Activated CD4-positive, alpha-beta memory T cell treated with anti-CD3 and anti-CD28 coated beads, Interleukin-2, amount 10 ng/mL, durations not matched to agents 7 days and 5 days (primary cell): ENCODE data around the gene SLC9A1. TPM values are rescaled to one million over a fixed set of nuclear protein-coding genes. Genes with fewer than 3 reads are reported as not detected.

ENCODE experiments used
- CTCF ChIA-PET: fragments of 350-600 bp; sonication (Branson Sonifier 250); formaldehyde crosslinking; loops from one replicate; lab custom pipeline; 2021; ENCODE audit warnings: antibody characterized with exemption, inconsistent platforms; lab: Charles Lee
- POLR2A ChIA-PET: fragments of 350-600 bp; sonication (Branson Sonifier 250); formaldehyde crosslinking; loops from one replicate; lab custom pipeline; 2021; ENCODE audit warnings: antibody characterized with exemption; lab: Charles Lee
- DNase-seq: peaks from one replicate; pipeline ENCODE4 v3.0.0-alpha.2; 2020
- H3K27ac Mint-ChIP-seq: one replicate; pipeline ENCODE4 v1.8.0; 2021; ENCODE audit warnings: mild to moderate bottlenecking, mixed read lengths
- H3K27me3 Mint-ChIP-seq: one replicate; pipeline ENCODE4 v1.8.0; 2021; ENCODE audit warnings: mixed read lengths
- H3K36me3 Mint-ChIP-seq: one replicate; pipeline ENCODE4 v1.8.0; 2021; ENCODE audit warnings: low read depth, mixed read lengths
- H3K4me1 Mint-ChIP-seq: one replicate; pipeline ENCODE4 v1.8.0; 2021; ENCODE audit warnings: mixed read lengths
- H3K4me3 Mint-ChIP-seq: one replicate; pipeline ENCODE4 v1.8.0; 2021; ENCODE audit warnings: mild to moderate bottlenecking, mixed read lengths
- H3K9me3 Mint-ChIP-seq: one replicate; pipeline ENCODE4 v1.8.0; 2021; ENCODE audit warnings: mixed read lengths
- total RNA-seq, 2 experiments: library from RNA; stranded (reverse); gene quantifications; one replicate each; pipeline ENCODE4 v1.2.3, GENCODE V29; 2021

The SLC9A1 gene
- total RNA-seq, 2 experiments from 2014 or later, result 26.6 to 27.5 TPM

GRCh38 chr1:27149762-27150113 is 5.2 kb downstream of the SLC9A1 start:
- POLR2A ChIA-PET, result interaction anchor here (9.6 kb wide), 1 partner anchor 11 kb away, joined by 205 read pairs; no protein-coding TSS in a partner anchor

DNA sequence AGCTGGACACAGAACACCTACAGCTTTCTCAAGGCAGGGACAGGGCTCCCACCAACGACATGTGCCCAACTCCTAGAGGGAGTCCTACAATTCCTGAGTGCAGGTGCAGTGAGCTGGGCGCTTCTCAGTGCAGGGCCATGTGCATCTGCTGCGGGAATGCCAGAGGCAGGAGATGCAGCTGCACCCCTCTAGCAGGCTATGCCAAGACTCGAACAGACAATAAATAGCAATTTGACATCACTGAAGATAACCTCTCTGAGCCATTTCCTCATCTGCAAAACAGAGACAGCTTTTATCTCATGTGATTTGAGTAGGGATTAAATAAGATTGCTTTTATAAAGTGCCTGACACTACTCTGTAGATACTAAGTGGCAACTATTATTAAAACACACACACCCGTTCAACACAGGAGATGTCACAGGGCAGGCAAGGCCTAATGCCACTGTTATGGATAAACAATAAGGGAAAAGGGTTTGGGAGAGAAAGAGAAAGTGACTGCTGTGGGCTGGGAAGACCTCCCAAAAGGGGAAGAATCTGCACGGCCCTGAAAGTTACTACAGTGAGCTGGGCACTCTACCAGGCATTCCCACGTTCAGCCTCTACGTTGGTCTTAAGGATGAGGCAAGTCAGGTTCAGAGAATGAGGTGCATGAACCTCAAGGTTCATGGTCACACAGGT is 5.7 kb downstream of the SLC9A1 start:
- H3K4me3 Mint-ChIP-seq, result no peak overlapping the region
- CTCF ChIA-PET, result no interaction called here
- no peaks in the 10 kb centered on the region for H3K9me3 Mint-ChIP-seq
- peaks cover 16% of the 10 kb centered on the region for H3K36me3 Mint-ChIP-seq
- POLR2A ChIA-PET, result interaction anchor here (9.6 kb wide), 1 partner anchor 10 kb away, joined by 205 read pairs; no protein-coding TSS in a partner anchor
- no peak overlapping the region for H3K27ac Mint-ChIP-seq
- peaks cover 37% of the 10 kb centered on the region for H3K4me1 Mint-ChIP-seq
- H3K27me3 Mint-ChIP-seq, result no peaks in the 10 kb centered on the region
- no peak for DNase-seq

More at GRCh38 chr1:27149762-27150113, 5.2 kb downstream of the SLC9A1 start:
- CTCF ChIA-PET, result no interaction called here
- peaks cover 15% of the 10 kb centered on the region for H3K36me3 Mint-ChIP-seq
- H3K4me3 Mint-ChIP-seq, result no peak overlapping the region
- H3K4me1 Mint-ChIP-seq, result peaks cover 41% of the 10 kb centered on the region
- no peak for DNase-seq
- H3K27me3 Mint-ChIP-seq, result no peaks in the 10 kb centered on the region
- H3K27ac Mint-ChIP-seq, result no peak overlapping the region
- no peaks in the 10 kb centered on the region for H3K9me3 Mint-ChIP-seq

DNA sequence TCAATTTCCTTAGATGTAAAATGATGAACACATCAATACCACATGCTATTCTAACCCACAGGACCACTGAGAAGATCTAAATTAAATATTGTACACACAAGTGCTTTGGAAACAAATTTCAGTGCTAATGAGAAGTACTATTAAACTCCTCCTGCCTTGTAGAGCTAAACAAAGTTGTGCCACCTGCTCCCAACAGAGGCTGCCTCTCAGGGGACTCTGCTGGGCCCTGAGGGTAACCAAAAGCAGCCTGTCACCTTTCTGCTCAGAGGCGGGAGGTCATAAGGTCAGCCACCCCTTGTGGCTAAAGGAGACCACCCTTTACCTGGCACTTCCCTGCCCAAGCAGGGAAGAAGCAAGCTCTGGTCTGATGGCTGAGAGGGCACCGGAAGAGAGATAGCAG is 6.3 kb downstream of the SLC9A1 start:
- Mint-ChIP-seq H3K9me3 (no peaks in the 10 kb centered on the region), H3K4me1 (peaks cover 30% of the 10 kb centered on the region), H3K27me3 (no peaks in the 10 kb centered on the region), H3K27ac (no peak overlapping the region), H3K4me3 (no peak overlapping the region), H3K36me3 (peaks cover 16% of the 10 kb centered on the region)
- ChIA-PET CTCF (no interaction called here), POLR2A (interaction anchor here (1.3 to 9.6 kb wide), 2 partner anchors 8 to 10 kb away, joined by 4 to 205 read pairs; no protein-coding TSS in a partner anchor)
- DNase-seq, result no peak

- peaks cover 16% of the 10 kb centered on the region for H3K36me3 Mint-ChIP-seq
- H3K27me3 Mint-ChIP-seq, result no peaks in the 10 kb centered on the region
- no peak overlapping the region for H3K4me3 Mint-ChIP-seq
- CTCF ChIA-PET, result no interaction called here
- POLR2A ChIA-PET, result interaction anchor here (1.3 to 9.6 kb wide), 2 partner anchors 9 kb away, joined by 4 to 205 read pairs; no protein-coding TSS in a partner anchor
- H3K27ac Mint-ChIP-seq, result no peak overlapping the region
- peaks cover 28% of the 10 kb centered on the region for H3K4me1 Mint-ChIP-seq
- H3K9me3 Mint-ChIP-seq, result no peaks in the 10 kb centered on the region
- no peak for DNase-seq
Measured at GRCh38 chr1:27147842-27148518, 6.9 kb downstream of the SLC9A1 start.

- no peak for DNase-seq
- ChIA-PET POLR2A (interaction anchor here (1.1 to 2.3 kb wide), 2 partner anchors 8 to 9 kb away, joined by 3 to 18 read pairs; partner anchors contain the start of gene SLC9A1), CTCF (interaction anchor here (0.8 kb wide), 1 partner anchor 101 kb away, joined by 3 read pairs; no protein-coding TSS in a partner anchor)
- Mint-ChIP-seq H3K4me3 (no peak overlapping the region), H3K36me3 (peaks cover 12% of the 10 kb centered on the region), H3K9me3 (no peaks in the 10 kb centered on the region), H3K27me3 (no peaks in the 10 kb centered on the region), H3K4me1 (peaks cover 15% of the 10 kb centered on the region), H3K27ac (no peak overlapping the region)
Measured at GRCh38 chr1:27145934-27146354, 9.0 kb downstream of the SLC9A1 start.

GRCh38 chr1:27144920-27145661 is 9.8 kb downstream of the SLC9A1 start:
- H3K27ac Mint-ChIP-seq, result no peak overlapping the region
- no peak for DNase-seq
- H3K9me3 Mint-ChIP-seq, result no peaks in the 10 kb centered on the region
- CTCF ChIA-PET, result interaction anchor here (0.8 kb wide), 1 partner anchor 101 kb away, joined by 3 read pairs; no protein-coding TSS in a partner anchor
- POLR2A ChIA-PET, result interaction anchor here (2.3 kb wide), 1 partner anchor 9 kb away, joined by 18 read pairs; the partner anchor contains the start of gene SLC9A1
- H3K36me3 Mint-ChIP-seq, result peaks cover 12% of the 10 kb centered on the region
- peaks cover 13% of the 10 kb centered on the region for H3K4me1 Mint-ChIP-seq
- no peaks in the 10 kb centered on the region for H3K27me3 Mint-ChIP-seq
- no peak overlapping the region for H3K4me3 Mint-ChIP-seq

GRCh38 chr1:27144049-27144748 is 10.7 kb downstream of the SLC9A1 start:
- Mint-ChIP-seq H3K27me3 (no peaks in the 10 kb centered on the region), H3K4me1 (peaks cover 15% of the 10 kb centered on the region), H3K4me3 (no peak overlapping the region), H3K36me3 (peaks cover 12% of the 10 kb centered on the region), H3K9me3 (no peaks in the 10 kb centered on the region), H3K27ac (no peak overlapping the region)
- ChIA-PET POLR2A (interaction anchor here (11.3 kb wide), 1 partner anchor 8 kb away, joined by 205 read pairs; the partner anchor contains the start of gene SLC9A1), CTCF (no interaction called here)
- no peak for DNase-seq

DNA sequence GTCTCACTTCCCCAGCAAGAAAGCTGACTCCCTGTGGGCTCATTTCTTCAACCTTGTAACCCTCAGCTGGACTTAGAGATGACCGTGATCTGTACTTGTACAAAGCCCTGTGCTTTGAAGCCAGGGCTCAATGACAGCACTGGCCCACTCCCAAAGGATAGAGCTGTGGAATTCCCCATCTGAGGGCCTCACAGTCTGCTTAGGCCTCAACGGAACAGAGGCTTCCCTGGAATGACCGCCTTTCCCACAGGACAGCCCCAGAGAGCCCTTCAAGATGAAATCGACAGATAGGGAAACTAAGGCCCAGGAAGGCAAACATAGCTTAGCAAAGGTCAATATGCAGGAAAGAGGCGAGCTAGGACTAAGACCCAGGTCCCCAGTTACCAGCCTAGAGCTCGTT is 11.5 kb downstream of the SLC9A1 start:
- no peak overlapping the region for H3K4me3 Mint-ChIP-seq
- DNase-seq, result no peak
- no peaks in the 10 kb centered on the region for H3K9me3 Mint-ChIP-seq
- ChIA-PET POLR2A (interaction anchor here (11.3 kb wide), 1 partner anchor 9 kb away, joined by 205 read pairs; the partner anchor contains the start of gene SLC9A1), CTCF (interaction anchor here (0.6 to 0.8 kb wide), 3 partner anchors 11 to 97 kb away, joined by 3 to 7 read pairs (median 3); partner anchors contain the start of gene SLC9A1)
- peaks cover 14% of the 10 kb centered on the region for H3K36me3 Mint-ChIP-seq
- H3K4me1 Mint-ChIP-seq, result peaks cover 18% of the 10 kb centered on the region
- H3K27ac Mint-ChIP-seq, result no peak overlapping the region
- no peaks in the 10 kb centered on the region for H3K27me3 Mint-ChIP-seq

- H3K27ac Mint-ChIP-seq, result no peak overlapping the region
- no peaks in the 10 kb centered on the region for H3K9me3 Mint-ChIP-seq
- ChIA-PET POLR2A (interaction anchor here (11.3 kb wide), 1 partner anchor 10 kb away, joined by 205 read pairs; the partner anchor contains the start of gene SLC9A1), CTCF (interaction anchor here (0.8 kb wide), 2 partner anchors 12 to 40 kb away, joined by 3 to 7 read pairs; partner anchors contain the start of gene SLC9A1)
- peaks cover 17% of the 10 kb centered on the region for H3K36me3 Mint-ChIP-seq
- no peak for DNase-seq
- H3K4me3 Mint-ChIP-seq, result no peak overlapping the region
- H3K27me3 Mint-ChIP-seq, result no peaks in the 10 kb centered on the region
- H3K4me1 Mint-ChIP-seq, result peaks cover 25% of the 10 kb centered on the region
Measured at GRCh38 chr1:27142464-27142863, 12.5 kb downstream of the SLC9A1 start.

- H3K36me3 Mint-ChIP-seq, result peaks cover 17% of the 10 kb centered on the region
- H3K27me3 Mint-ChIP-seq, result no peaks in the 10 kb centered on the region
- ChIA-PET POLR2A (interaction anchor here (11.3 kb wide), 1 partner anchor 11 kb away, joined by 205 read pairs; the partner anchor contains the start of gene SLC9A1), CTCF (interaction anchor here (0.8 to 2.2 kb wide), 2 partner anchors 14 to 29 kb away, joined by 3 to 9 read pairs; partner anchors contain the start of gene SLC9A1)
- H3K4me3 Mint-ChIP-seq, result no peak overlapping the region
- no peak for DNase-seq
- H3K27ac Mint-ChIP-seq, result no peak overlapping the region
- peaks cover 35% of the 10 kb centered on the region for H3K4me1 Mint-ChIP-seq
- no peaks in the 10 kb centered on the region for H3K9me3 Mint-ChIP-seq
Measured at GRCh38 chr1:27141266-27142003, 13.5 kb downstream of the SLC9A1 start.

DNA sequence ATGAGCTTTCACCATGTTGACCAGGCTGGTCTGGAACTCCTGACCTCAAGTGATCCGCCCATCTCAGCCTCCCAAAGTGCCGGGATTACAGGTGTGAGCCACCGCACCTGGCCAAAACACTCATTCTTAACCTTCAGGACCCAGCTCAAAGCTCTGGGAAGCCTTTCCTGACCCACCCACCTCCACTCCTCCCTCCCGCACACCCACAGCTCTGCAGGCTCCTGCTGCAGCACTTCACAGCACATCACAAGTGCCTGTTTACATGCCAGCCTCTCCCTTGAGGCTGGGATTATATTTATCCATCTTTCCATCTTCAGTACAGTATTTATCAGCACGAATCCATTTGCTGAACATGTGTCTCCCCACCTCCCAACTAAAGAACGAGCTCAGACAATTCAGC is 14.9 kb downstream of the SLC9A1 start:
- DNase-seq, result no peak
- peak overlapping the region; percentile 2 for H3K27ac Mint-ChIP-seq
- H3K27me3 Mint-ChIP-seq, result no peaks in the 10 kb centered on the region
- no peaks in the 10 kb centered on the region for H3K9me3 Mint-ChIP-seq
- H3K4me1 Mint-ChIP-seq, result peaks cover 46% of the 10 kb centered on the region
- ChIA-PET CTCF (interaction anchor here (0.9 to 4.8 kb wide), 6 partner anchors 13 to 38 kb away, joined by 3 to 33 read pairs (median 5); partner anchors contain the start of gene SLC9A1), POLR2A (interaction anchor here (11.3 kb wide), 1 partner anchor 12 kb away, joined by 205 read pairs; the partner anchor contains the start of gene SLC9A1)
- H3K36me3 Mint-ChIP-seq, result peaks cover 8% of the 10 kb centered on the region
- no peak overlapping the region for H3K4me3 Mint-ChIP-seq
